ENCODE measurements around the gene CFLAR.
"Not testable (repeated sequence)": the region's sequence is repeated elsewhere in the genome, so short reads cannot be mapped to it uniquely, and the experiment has no call there.

Gene CFLAR

DNA sequence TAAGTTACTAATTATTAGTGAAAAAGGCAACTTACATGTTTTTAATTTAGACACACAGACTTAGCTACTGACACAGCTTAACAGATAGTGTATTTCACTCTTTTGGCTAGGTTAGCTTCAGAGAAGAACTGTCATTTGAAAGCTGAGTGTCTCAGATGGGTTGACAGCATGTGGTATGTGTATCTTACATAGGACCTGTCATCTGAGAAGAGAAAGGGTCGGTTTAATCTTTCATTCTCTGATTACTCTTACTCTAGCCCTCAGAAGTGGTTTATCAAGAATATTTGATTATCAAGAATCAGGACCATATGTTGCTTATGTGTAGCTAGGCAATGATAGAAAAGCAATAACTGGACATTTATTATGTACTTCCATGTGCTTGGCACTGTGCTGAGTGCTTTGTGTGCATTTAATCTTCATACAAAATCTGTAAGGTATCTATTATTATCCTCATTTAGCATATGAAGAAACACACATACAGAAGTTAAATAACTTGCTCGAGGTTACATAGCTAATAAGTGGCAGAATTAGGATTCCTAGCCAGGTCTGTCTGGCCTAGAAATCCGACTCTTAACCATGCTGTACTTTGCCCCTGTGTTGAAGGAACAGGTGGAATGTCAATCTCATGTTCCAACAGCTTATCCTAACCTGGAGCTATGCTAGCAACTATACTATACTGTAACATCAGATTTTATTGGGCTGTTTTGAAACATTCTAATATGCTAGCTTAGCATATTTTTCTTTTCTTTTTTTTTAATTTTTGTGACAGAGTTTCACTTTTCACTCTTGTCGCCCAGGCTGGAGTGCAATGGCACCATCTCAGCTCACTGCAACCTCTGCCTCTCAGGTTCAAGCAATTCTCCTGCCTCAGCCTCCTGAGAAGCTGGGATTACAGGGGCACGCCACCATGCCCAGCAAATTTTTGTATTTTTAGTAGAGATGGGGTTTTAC is 28.4 kb downstream of the CFLAR start:
- Histone ChIP-seq H3K36me3 (ENCODE audit: insufficient read depth, low read length) (no peaks in the 10 kb centered on the region), H2AFZ (ENCODE audit: low read depth, low read length) (no peak overlapping the region), H3K9me3 (ENCODE audit: low read length) (no peaks in the 10 kb centered on the region), H3K27me3 (ENCODE audit: insufficient read depth, low read length) (no peaks in the 10 kb centered on the region), H3K4me1 (ENCODE audit: insufficient read depth, low read length) (peaks cover 13% of the 10 kb centered on the region), H3K4me3 (ENCODE audit: low read length) (no peak overlapping the region)

DNA sequence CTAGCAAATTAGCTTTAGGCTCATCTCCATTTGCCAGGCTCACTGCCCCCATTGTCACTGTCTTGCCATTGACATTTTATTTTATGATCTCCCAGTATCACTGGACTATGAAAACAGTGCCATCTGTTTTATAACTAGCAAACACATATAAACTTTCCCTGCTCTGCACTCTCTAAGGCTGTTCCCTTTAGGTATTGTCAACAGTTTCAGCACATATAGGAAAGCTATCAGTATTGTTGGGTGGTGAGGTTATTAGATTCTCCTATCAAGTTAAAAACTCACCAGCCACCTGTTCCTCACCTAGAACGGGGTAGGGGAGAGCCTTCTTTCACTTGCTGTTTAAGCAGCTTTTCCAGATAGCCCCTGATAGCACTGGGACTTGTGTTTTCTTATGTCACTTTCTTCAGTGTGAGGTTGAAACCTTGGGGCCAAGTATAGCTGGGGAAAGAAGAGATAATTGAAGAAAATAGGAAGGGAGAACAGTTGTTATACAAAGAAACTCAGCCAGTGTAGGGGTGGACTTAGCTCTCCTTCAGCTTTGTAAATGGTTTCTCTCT is 32.5 kb downstream of the CFLAR start:
- Histone ChIP-seq H2AFZ (ENCODE audit: low read depth, low read length) (no peak overlapping the region), H3K36me3 (ENCODE audit: insufficient read depth, low read length) (no peaks in the 10 kb centered on the region), H3K4me1 (ENCODE audit: insufficient read depth, low read length) (peaks cover 30% of the 10 kb centered on the region), H3K4me3 (ENCODE audit: low read length) (no peak overlapping the region), H3K9me3 (ENCODE audit: low read length) (no peaks in the 10 kb centered on the region), H3K27me3 (ENCODE audit: insufficient read depth, low read length) (no peaks in the 10 kb centered on the region)

DNA sequence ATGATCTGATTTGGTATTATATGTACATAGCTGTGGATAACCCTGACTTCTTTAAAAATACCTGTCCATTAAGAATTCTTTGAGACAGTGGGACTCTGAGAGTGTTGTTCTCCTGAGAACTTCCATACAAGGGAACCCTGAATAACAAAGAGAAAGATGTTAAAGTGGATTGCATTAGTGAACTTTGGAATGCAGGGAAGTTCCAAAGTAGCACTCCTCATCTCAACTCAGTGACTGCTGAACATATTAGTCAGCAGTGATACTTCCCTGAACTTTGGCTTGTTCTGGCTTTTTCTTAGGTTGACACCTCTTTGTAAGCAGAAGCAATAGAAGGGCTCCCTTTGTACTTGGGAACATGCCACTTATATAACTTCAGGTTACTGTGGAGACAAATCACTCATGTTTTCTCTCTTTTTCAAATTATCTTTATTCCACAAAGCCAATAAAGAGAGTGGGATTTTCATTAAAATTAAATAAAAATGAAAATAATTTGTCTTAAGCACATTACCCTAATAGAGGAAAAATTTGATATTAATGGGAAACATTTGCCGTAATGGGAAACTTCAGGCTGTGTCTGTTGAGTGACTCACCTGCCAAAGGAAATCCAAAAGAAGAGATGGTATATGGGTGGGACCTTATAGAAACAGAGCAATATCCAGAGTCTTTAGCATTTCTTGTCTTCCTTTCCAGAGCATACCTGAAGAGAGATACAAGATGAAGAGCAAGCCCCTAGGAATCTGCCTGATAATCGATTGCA is 33.3 kb downstream of the CFLAR start:
- Histone ChIP-seq H2AFZ (ENCODE audit: low read depth, low read length) (no peak overlapping the region), H3K9me3 (ENCODE audit: low read length) (no peaks in the 10 kb centered on the region), H3K36me3 (ENCODE audit: insufficient read depth, low read length) (no peaks in the 10 kb centered on the region), H3K4me1 (ENCODE audit: insufficient read depth, low read length) (peaks cover 30% of the 10 kb centered on the region), H3K4me3 (ENCODE audit: low read length) (no peak overlapping the region), H3K27me3 (ENCODE audit: insufficient read depth, low read length) (no peaks in the 10 kb centered on the region)

DNA sequence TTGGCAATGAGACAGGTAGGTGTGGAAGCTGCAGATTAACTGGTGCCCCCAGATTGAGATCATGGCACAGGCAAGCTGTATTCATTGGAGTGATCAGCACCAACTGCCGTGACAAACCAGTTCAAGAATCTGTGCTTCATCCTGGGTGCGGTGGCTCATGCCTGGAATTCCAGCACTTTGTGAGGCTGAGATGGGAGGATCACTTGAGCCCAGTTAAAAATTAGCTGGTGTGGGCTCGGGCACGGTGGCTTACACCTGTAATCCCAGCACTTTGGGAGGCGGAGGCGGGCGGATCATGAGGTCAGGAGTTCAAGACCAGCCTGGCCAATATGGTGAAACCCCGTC is 33.8 kb downstream of the CFLAR start:
- H2AFZ ChIP-seq (ENCODE audit: low read depth, low read length); H3K4me3 ChIP-seq (ENCODE audit: low read length); H3K9me3 ChIP-seq (ENCODE audit: low read length); H3K36me3 ChIP-seq (ENCODE audit: insufficient read depth, low read length); H3K27me3 ChIP-seq (ENCODE audit: insufficient read depth, low read length): not testable (repeated sequence)
- peaks cover 30% of the 10 kb centered on the region for H3K4me1 ChIP-seq (ENCODE audit: insufficient read depth, low read length)

DNA sequence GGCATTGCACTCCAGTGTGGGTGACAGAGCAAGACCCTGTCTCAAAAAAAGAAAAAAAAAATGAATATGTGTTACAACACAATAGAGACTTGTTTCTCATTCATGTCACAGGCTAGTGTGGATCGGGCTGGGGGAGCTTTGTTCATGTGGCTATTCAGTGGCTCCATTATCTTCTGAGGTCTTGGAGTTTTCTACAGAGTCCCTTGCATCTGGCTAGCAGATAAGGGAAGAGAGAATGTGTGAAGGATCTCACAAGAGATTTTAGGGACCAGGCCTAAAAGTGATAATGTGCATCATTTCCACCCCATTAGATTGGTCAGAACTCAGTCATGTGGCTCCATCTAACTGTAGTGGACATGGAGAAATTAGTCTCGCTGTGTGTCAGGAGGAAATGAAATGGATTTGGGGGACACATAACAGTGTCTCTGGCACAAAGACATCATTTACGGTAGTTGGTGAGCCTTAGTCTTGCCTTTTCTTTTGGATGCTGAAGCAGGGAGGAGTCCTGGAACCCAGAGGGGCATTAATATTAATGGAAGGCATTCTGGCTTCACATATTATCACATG is 34.6 kb downstream of the CFLAR start:
- Histone ChIP-seq H3K4me1 (ENCODE audit: insufficient read depth, low read length) (peaks cover 30% of the 10 kb centered on the region), H3K27me3 (ENCODE audit: insufficient read depth, low read length) (no peaks in the 10 kb centered on the region), H3K36me3 (ENCODE audit: insufficient read depth, low read length) (no peaks in the 10 kb centered on the region), H2AFZ (ENCODE audit: low read depth, low read length) (no peak overlapping the region), H3K4me3 (ENCODE audit: low read length) (no peak overlapping the region), H3K9me3 (ENCODE audit: low read length) (no peaks in the 10 kb centered on the region)

DNA sequence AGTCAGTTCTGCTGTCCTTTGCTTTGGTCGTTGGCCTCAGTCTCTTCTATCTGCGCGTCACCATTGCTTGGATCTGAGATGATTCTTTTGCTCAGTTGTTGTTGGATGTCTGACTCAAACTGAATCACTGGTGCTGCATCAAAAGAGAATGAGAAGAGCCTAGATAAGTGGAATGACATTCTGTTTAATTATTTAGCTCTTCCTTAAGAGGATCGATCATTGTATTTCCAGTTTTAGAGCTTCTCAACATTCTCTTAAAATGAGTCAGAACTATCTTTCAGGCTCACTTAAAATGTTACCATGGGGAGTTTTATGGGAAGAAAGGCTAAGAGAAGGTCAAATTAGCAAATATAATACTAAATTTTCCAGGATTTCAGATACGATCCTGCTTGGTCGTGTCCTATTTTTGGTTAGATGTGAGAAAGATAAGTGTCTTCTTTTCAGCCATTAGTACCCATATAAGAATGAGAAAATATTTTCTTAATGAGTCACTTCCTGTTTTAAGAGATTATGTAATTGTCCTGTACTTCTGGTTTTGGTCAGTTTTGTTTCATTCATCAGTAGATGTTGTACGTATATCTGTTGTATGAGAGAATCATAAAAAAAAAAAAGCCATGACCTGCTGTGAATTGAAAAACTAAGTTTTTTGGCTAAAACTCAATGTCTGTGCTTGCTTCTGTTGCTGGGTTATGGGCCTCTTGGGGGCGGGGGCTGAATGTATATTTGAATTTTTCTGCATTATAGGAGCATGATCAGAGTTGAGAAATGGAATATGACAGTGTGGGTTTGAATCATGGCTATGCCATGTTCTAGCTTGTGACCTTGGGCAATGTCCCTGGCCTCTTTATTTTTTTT is 35.4 kb downstream of the CFLAR start:
- no peaks in the 10 kb centered on the region for H3K36me3 ChIP-seq (ENCODE audit: insufficient read depth, low read length)
- no peaks in the 10 kb centered on the region for H3K9me3 ChIP-seq (ENCODE audit: low read length)
- no peaks in the 10 kb centered on the region for H3K27me3 ChIP-seq (ENCODE audit: insufficient read depth, low read length)
- no peak overlapping the region for H3K4me3 ChIP-seq (ENCODE audit: low read length)
- peaks cover 30% of the 10 kb centered on the region for H3K4me1 ChIP-seq (ENCODE audit: insufficient read depth, low read length)
- H2AFZ ChIP-seq (ENCODE audit: low read depth, low read length) = no peak overlapping the region

DNA sequence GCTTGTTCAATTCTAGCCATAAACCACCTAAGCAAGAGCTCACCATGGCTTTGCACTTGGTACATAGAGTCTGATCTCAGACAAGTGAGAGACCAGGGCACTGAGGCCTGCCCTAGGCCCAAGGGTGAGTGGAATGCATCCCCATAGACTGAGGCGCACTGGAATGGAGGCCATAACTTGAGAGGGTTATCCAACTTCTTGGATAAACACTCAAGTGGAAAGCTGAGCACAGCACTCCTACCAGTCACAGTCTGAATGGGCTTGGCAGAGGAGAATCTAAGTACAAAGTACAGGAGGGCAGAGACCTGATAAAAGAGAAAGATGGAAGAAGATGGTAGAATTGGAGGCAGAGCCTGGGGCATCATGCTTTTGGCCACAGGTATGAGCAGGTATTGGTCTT is 36.6 kb downstream of the CFLAR start:
- Histone ChIP-seq H3K4me1 (ENCODE audit: insufficient read depth, low read length) (peaks cover 30% of the 10 kb centered on the region), H3K27me3 (ENCODE audit: insufficient read depth, low read length) (no peaks in the 10 kb centered on the region), H3K4me3 (ENCODE audit: low read length) (no peak overlapping the region), H3K36me3 (ENCODE audit: insufficient read depth, low read length) (no peaks in the 10 kb centered on the region), H2AFZ (ENCODE audit: low read depth, low read length) (no peak overlapping the region), H3K9me3 (ENCODE audit: low read length) (no peaks in the 10 kb centered on the region)

DNA sequence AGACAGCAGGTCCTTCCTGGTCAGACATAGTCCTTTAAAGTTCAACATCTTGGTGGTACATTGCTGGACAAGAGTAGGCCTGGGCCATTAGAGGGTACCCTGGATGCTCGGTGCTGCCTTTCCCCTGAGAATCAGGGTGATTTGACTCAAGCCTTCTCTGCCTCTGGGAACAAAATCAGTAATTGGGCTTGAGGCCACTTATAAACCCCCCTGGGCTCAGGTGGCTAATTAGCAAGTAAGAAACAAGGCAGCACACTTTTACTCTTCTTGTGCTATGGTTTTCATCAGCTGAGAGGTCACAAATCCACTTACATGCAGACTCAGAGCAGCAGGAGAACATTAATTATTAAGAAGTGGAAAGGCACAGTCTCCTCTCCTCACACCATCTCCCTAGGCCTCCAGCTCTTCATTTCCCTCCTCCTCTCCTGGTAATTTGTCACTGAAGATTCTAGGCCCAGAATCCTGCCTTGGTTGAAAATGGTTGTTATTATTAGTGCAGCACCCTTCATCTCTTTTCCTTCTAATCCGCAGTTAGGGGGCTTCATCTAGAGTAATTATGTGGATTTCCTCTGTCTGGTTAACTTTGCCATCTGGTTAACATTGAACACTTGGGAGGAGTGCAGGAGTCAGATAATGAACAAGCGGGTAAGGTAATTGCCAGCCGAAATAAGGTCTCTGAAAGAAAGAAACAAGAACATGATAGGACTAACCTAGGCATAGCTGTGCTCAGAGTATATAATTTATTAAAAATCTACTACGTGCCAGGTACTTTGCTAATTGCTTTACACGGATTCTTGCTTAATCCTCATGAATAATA is 37.2 kb downstream of the CFLAR start:
- Histone ChIP-seq H3K27me3 (ENCODE audit: insufficient read depth, low read length) (no peaks in the 10 kb centered on the region), H3K4me1 (ENCODE audit: insufficient read depth, low read length) (peaks cover 34% of the 10 kb centered on the region), H3K4me3 (ENCODE audit: low read length) (no peak overlapping the region), H3K36me3 (ENCODE audit: insufficient read depth, low read length) (no peaks in the 10 kb centered on the region), H3K9me3 (ENCODE audit: low read length) (no peaks in the 10 kb centered on the region), H2AFZ (ENCODE audit: low read depth, low read length) (no peak overlapping the region)

DNA sequence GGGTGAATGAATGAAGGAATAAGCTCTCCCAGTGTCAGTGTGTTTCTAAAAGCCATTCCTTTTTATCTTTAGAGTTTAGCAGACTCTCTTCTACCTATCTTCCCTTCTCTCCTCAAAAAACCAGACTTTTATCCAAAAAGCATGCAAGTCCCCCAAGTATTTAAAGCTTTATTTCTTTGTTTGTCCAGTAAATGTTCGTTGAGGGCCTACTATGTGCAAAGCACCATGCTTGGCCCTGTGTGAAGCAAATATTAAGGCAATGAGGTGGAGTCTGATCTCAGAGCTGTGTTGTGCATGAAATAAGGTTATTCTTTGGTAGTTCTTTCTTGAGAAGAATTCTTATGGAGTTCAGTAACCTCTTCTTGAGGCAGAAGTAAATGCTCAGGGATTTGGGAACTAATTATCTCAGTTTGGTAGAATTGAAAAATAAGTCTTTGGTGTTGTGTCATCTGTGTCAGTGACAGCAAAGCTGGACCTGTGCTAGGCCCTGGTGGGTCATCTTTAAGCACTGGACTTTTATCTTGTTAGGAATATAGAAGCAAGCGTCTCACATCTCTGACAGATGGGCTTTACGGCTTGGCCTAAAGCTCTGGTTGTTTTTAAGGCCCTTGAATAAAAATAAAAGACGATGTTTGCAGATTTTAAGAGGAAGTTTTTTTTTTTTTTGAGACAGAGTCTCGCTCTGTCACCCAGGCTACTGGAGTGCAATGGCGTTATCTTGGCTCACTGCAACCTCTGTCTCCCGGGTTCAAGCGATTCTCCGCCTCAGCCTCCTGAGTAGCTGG is 38.8 kb downstream of the CFLAR start:
- peaks cover 20% of the 10 kb centered on the region for H3K4me1 ChIP-seq (ENCODE audit: insufficient read depth, low read length)
- H3K36me3 ChIP-seq (ENCODE audit: insufficient read depth, low read length) = no peaks in the 10 kb centered on the region
- H3K9me3 ChIP-seq (ENCODE audit: low read length) = no peaks in the 10 kb centered on the region
- no peaks in the 10 kb centered on the region for H3K27me3 ChIP-seq (ENCODE audit: insufficient read depth, low read length)
- H2AFZ ChIP-seq (ENCODE audit: low read depth, low read length) = no peak overlapping the region
- H3K4me3 ChIP-seq (ENCODE audit: low read length) = no peak overlapping the region

DNA sequence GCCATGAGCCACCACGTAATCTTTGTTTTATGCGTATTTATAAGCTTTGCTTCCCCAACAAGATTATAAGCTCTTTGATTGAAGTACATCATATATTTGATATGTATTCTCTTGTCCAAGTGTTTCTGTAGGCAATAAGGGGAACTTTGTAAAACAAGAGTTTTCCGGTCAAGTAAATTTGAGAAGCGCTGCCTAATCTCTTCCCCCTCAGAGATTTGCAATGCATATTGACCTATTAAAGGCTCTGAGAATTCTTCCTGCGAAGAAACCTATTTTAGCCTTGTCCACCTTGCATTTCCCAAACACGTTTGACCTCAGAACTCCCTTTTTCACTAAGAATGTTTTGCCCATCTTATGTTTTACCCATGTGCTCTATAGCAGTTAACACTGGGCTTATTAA is 40.1 kb downstream of the CFLAR start:
- H3K27me3 ChIP-seq (ENCODE audit: insufficient read depth, low read length) = no peaks in the 10 kb centered on the region
- H3K4me3 ChIP-seq (ENCODE audit: low read length) = no peak overlapping the region
- peaks cover 10% of the 10 kb centered on the region for H3K4me1 ChIP-seq (ENCODE audit: insufficient read depth, low read length)
- H3K36me3 ChIP-seq (ENCODE audit: insufficient read depth, low read length) = no peaks in the 10 kb centered on the region
- no peak overlapping the region for H2AFZ ChIP-seq (ENCODE audit: low read depth, low read length)
- H3K9me3 ChIP-seq (ENCODE audit: low read length) = no peaks in the 10 kb centered on the region

DNA sequence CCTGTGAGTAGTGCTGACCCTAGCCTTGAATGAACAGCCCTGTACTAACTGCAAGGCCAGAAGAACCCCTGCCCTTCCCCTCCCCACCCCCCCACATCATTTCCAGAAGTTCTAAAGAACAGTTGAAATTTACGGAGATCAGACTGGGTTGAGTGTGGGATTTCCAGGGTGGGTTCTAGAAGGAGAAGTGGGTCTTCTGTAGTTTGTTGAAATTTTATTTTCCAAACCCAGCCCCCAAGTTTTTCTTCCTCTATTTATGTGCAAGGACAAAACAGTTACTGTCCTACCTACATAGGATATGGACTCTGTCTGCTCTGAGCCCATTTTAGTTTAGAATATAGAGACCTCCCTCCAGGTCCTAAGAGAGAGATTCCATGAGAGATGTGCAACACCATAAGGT is 40.7 kb downstream of the CFLAR start:
- Histone ChIP-seq H3K27me3 (ENCODE audit: insufficient read depth, low read length) (no peaks in the 10 kb centered on the region), H2AFZ (ENCODE audit: low read depth, low read length) (no peak overlapping the region), H3K4me1 (ENCODE audit: insufficient read depth, low read length) (peaks cover 6% of the 10 kb centered on the region), H3K9me3 (ENCODE audit: low read length) (no peaks in the 10 kb centered on the region), H3K36me3 (ENCODE audit: insufficient read depth, low read length) (no peaks in the 10 kb centered on the region), H3K4me3 (ENCODE audit: low read length) (no peak overlapping the region)

Measured in neuron (in vitro differentiated cells).